IMR-90 (cell line): ENCODE measurements around the gene SSH2. TPM values are rescaled to one million over a fixed set of nuclear protein-coding genes. Genes with fewer than 3 reads are reported as not detected.

Experiments
- ATAC-seq: fragments of 200-7000 bp; cut with Tn5 transposase; 2 replicates; pipeline ENCODE4 v1.9.1; 2020; ENCODE audit warnings: low read depth, mild to moderate bottlenecking, moderate library complexity
- BruUV-seq: library from RNA; stranded (reverse); fragments of 400-500 nt; replicated peaks from 2 replicates; lab custom pipeline; 2021; lab: Mats Ljungman, UMichigan
- CTCF ChIA-PET: fragments of 300-600 bp; formaldehyde crosslinking; extraction: SDS; loops from one replicate; lab custom pipeline; 2021; ENCODE audit warnings: antibody characterized with exemption; lab: Yijun Ruan, JAX
- POLR2A ChIA-PET: fragments of 300-600 bp; sonication (Branson Sonifier 250); formaldehyde crosslinking; loops from one replicate; lab custom pipeline; 2022; ENCODE audit warnings: antibody characterized with exemption; ENCODE audit not compliant: unreplicated experiment; lab: Charles Lee
- DNase-seq: peaks from one replicate; pipeline ENCODE4 v3.0.0; 2013
- H2AFZ ChIP-seq: replicated peaks from 2 replicates; pipeline ENCODE3; 2013; ENCODE audit warnings: low read length, mild to moderate bottlenecking; ENCODE audit not compliant: poor library complexity
- H2AK5ac ChIP-seq: 2 replicates; pipeline ENCODE4 v1.6.1; 2013; ENCODE audit warnings: low read depth, low read length, inconsistent platforms
- H2AK9ac ChIP-seq: replicated peaks from 2 replicates; pipeline ENCODE3; 2013; ENCODE audit warnings: mild to moderate bottlenecking, low read depth, low read length, moderate library complexity; ENCODE audit not compliant: poor library complexity
- H2BK120ac ChIP-seq: 2 replicates; pipeline ENCODE4 v1.6.1; 2013; ENCODE audit warnings: low read depth, low read length, inconsistent platforms
- H2BK15ac ChIP-seq: 3 replicates; pipeline ENCODE4 v1.6.1; 2013; ENCODE audit warnings: low read depth, low read length, inconsistent platforms
- H2BK20ac ChIP-seq: 2 replicates; pipeline ENCODE4 v1.6.1; 2013; ENCODE audit warnings: low read depth, mild to moderate bottlenecking, inconsistent platforms, low read length, moderate library complexity
- H2BK5ac ChIP-seq: 2 replicates; pipeline ENCODE4 v1.6.1; 2013; ENCODE audit warnings: mild to moderate bottlenecking, low read depth, low read length, inconsistent platforms; ENCODE audit not compliant: poor library complexity, severe bottlenecking
- H3K14ac ChIP-seq: replicated peaks from 2 replicates; pipeline ENCODE4 v1.6.1; 2013; ENCODE audit warnings: low read depth, low read length, inconsistent platforms
- H3K18ac ChIP-seq: 2 replicates; pipeline ENCODE4 v1.6.1; 2013; ENCODE audit warnings: low read depth, low read length, control low read depth
- H3K23ac ChIP-seq: 2 replicates; pipeline ENCODE4 v1.6.1; 2013; ENCODE audit warnings: low read depth, low read length, inconsistent platforms
- H3K27ac ChIP-seq: 2 replicates; pipeline ENCODE4 v1.5.1; 2013; ENCODE audit warnings: mild to moderate bottlenecking, control low read depth, low read length; ENCODE audit not compliant: insufficient read depth
- H3K27me3 ChIP-seq: 2 replicates; pipeline ENCODE4 v1.6.1; 2013; ENCODE audit warnings: low read length; ENCODE audit not compliant: control insufficient read depth, insufficient read depth
- H3K36me3 ChIP-seq: 2 replicates; pipeline ENCODE4 v1.6.1; 2013; ENCODE audit warnings: low read length, mixed read lengths; ENCODE audit not compliant: control insufficient read depth, insufficient read depth
- H3K4ac ChIP-seq: 2 replicates; pipeline ENCODE4 v1.6.1; 2013; ENCODE audit warnings: low read depth, low read length, inconsistent platforms
- H3K4me1 ChIP-seq: 2 replicates; pipeline ENCODE4 v1.6.1; 2013; ENCODE audit warnings: low read length, mixed read lengths; ENCODE audit not compliant: control insufficient read depth, insufficient read depth
- H3K4me2 ChIP-seq: 2 replicates; pipeline ENCODE4 v1.6.1; 2013; ENCODE audit warnings: low read depth, mild to moderate bottlenecking, control low read depth, low read length, moderate library complexity
- H3K4me3 ChIP-seq: 2 replicates; pipeline ENCODE4 v1.5.1; 2013; ENCODE audit warnings: low read depth, mild to moderate bottlenecking, control low read depth, low read length, moderate library complexity; ENCODE audit not compliant: insufficient read depth
- H3K56ac ChIP-seq: 2 replicates; pipeline ENCODE4 v1.6.1; 2013; ENCODE audit warnings: low read length, inconsistent platforms; ENCODE audit not compliant: insufficient read depth; ENCODE audit errors: extremely low read depth
- H3K79me1 ChIP-seq, 2 experiments: 2 replicates each; pipeline ENCODE4 v1.6.1; 2013; ENCODE audit warnings: low read length in 2 of 2, inconsistent platforms in 1 of 2, low read depth in 1 of 2
- H3K9ac ChIP-seq: 2 replicates; pipeline ENCODE4 v1.6.1; 2013; ENCODE audit warnings: low read depth, low read length, control low read depth
- H3K9me1 ChIP-seq: 2 replicates; pipeline ENCODE4 v1.6.1; 2013; ENCODE audit warnings: low read length, inconsistent platforms; ENCODE audit not compliant: insufficient read depth
- H3K9me3 ChIP-seq: 2 replicates; pipeline ENCODE4 v1.6.1; 2013; ENCODE audit warnings: low read length; ENCODE audit not compliant: control insufficient read depth, insufficient read depth
- H4K20me1 ChIP-seq: 2 replicates; pipeline ENCODE4 v1.6.1; 2013; ENCODE audit warnings: low read length, inconsistent platforms; ENCODE audit not compliant: insufficient read depth
- H4K5ac ChIP-seq: 2 replicates; pipeline ENCODE4 v1.6.1; 2013; ENCODE audit warnings: mild to moderate bottlenecking, low read depth, low read length, control low read depth
- H4K8ac ChIP-seq, 2 experiments: 2 replicates each; pipeline ENCODE4 v1.6.1; 2013; ENCODE audit warnings: low read depth in 2 of 2, low read length in 2 of 2, control low read depth in 1 of 2, inconsistent platforms in 1 of 2
- H4K91ac ChIP-seq: 2 replicates; pipeline ENCODE4 v1.6.1; 2013; ENCODE audit warnings: low read depth, low read length, inconsistent platforms; ENCODE audit not compliant: insufficient read depth
- CHD1 ChIP-seq: IDR thresholded peaks from 2 replicates; pipeline ENCODE4 v1.6.1; 2012; ENCODE audit warnings: low read depth, low read length, improper control_type of control experiment
- ELK1 ChIP-seq: fragments of 150-350 bp; IDR thresholded peaks from 2 replicates; pipeline ENCODE4 v1.6.1; 2016; ENCODE audit warnings: low read depth, mild to moderate bottlenecking, low read length, moderate library complexity, borderline replicate concordance
- FOS ChIP-seq: fragments of 150-350 bp; IDR thresholded peaks from 2 replicates; pipeline ENCODE4 v1.6.1; 2016; ENCODE audit warnings: low read depth, low read length
- MAFK ChIP-seq: IDR thresholded peaks from 2 replicates; pipeline ENCODE4 v1.6.1; 2012; ENCODE audit warnings: low read depth, low read length, improper control_type of control experiment
- MAZ ChIP-seq: IDR thresholded peaks from 2 replicates; pipeline ENCODE4 v1.6.1; 2012; ENCODE audit warnings: low read depth, mild to moderate bottlenecking, low read length, improper control_type of control experiment, moderate library complexity, borderline replicate concordance
- MXI1 ChIP-seq: IDR thresholded peaks from 2 replicates; pipeline ENCODE4 v1.6.1; 2012; ENCODE audit warnings: low read depth, mild to moderate bottlenecking, low read length, moderate library complexity, borderline replicate concordance
- NFE2L2 ChIP-seq: fragments of 150-350 bp; IDR thresholded peaks from 2 replicates; pipeline ENCODE4 v1.6.1; 2016; ENCODE audit warnings: low read depth, mild to moderate bottlenecking, low read length
- POLR2A ChIP-seq: IDR thresholded peaks from 2 replicates; pipeline ENCODE4 v1.6.1; 2012; ENCODE audit warnings: mild to moderate bottlenecking, low read depth, low read length
- RCOR1 ChIP-seq: IDR thresholded peaks from 2 replicates; pipeline ENCODE4 v1.6.1; 2012; ENCODE audit warnings: mild to moderate bottlenecking, low read length, improper control_type of control experiment; ENCODE audit not compliant: insufficient replicate concordance
- RFX5 ChIP-seq: IDR thresholded peaks from 2 replicates; pipeline ENCODE4 v1.8.0; 2012; ENCODE audit warnings: low read depth, mild to moderate bottlenecking, low read length, moderate library complexity
- SMC3 ChIP-seq: fragments of 150-350 bp; IDR thresholded peaks from 2 replicates; pipeline ENCODE4 v1.6.1; 2016; ENCODE audit warnings: low read depth, mild to moderate bottlenecking, antibody characterized with exemption, low read length, moderate library complexity
- USF2 ChIP-seq: fragments of 150-350 bp; IDR thresholded peaks from 2 replicates; pipeline ENCODE4 v1.6.1; 2017; ENCODE audit warnings: mild to moderate bottlenecking, antibody characterized with exemption, low read length, low read depth
- whole genome bisulfite sequencing, 2 experiments: methylation state at CpG; one replicate each; pipeline versions ENCODE4 v1.1.5 to v1.1.7; 2013; ENCODE audit warnings: missing lambda C conversion rate in 2 of 2; ENCODE audit not compliant: insufficient read length in 1 of 2; ENCODE audit errors: extremely low coverage in 2 of 2; 5-methylcytosine and 5-hydroxymethylcytosine counted together
- dilution Hi-C: fragments of 300-500 bp; cut with HindIII; formaldehyde crosslinking; loops from one replicate; pipeline ENCODE4 v1.14.3; 2018; ENCODE audit warnings: low sequenced_read_pairs; ENCODE audit not compliant: unreplicated experiment
- in situ Hi-C: fragments of 300-500 bp; cut with MboI; formaldehyde crosslinking; loops from 3 replicates; pipeline ENCODE4 v1.14.3; 2019; ENCODE audit warnings: low sequenced_read_pairs, inconsistent platforms, mixed read lengths
- intact Hi-C: fragments of 100-400 bp; cut with micrococcal nuclease; formaldehyde crosslinking; loops from 2 replicates; pipeline ENCODE4 v1.10.0; 2022
- polyA plus RNA-seq, 3 experiments: library from polyadenylated mRNA; depleted of rRNA; stranded (reverse); fragments of >200 nt; gene quantifications; 2 replicates each; pipeline ENCODE4 v1.2.3, GENCODE V29; 2012; ENCODE audit warnings: low replicate concordance in 1 of 3
- total RNA-seq: library from RNA; depleted of rRNA; stranded (reverse); fragments of >200 nt; gene quantifications from 2 replicates; pipeline ENCODE4 v1.2.3, GENCODE V29; 2012
- TF ChIP-seq, protein P1 (sequence below): conservative IDR thresholded peaks from 2 replicates; pipeline ENCODE4 v1.5.1; 2012; ENCODE audit warnings: mild to moderate bottlenecking, low read depth, low read length, improper control_type of control experiment

SSH2 gene
- total and polyA plus RNA-seq, 2 of the 4 experiments (the other 2 are of a cell fraction) = 9.3 TPM

DNA sequence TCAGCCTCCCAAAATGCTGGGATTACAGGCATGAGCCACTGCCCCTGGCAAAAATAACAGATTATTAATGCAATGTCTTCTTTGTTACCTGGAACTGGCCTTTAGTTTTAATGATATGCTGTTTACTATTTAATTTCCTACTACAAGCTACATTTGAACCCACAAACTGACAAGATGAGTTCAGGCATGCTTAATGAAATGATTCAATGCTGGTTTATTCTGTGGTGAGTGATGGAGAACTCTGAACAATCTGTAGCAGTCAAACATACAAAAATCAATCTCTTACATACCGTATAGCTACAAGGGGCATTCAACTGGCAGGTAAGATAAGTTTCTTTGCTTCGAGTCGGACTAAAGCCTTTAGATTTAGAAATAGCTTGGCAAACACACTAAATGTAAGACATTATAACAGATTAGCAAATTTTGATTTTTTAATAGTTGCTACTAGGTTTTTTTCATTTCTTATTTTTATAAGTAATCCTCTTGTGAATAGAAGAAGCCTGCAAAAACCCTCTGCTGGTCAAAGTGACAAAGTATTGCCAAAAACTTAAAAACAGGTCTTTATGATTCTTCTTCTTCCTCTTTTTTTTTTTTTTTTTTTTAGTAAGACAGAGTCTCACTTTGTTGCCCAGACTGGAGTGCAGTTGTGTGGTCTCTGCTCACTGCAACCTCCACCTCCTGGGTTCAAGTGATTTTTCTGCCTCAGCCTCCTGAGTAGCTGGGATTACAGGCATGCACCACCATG, 138.5 kb downstream of the SSH2 start:
- no peak overlapping the region for H4K8ac ChIP-seq
- H2BK15ac ChIP-seq = no peak overlapping the region
- WGBS, 2 experiments = no CpG with 5 or more reads among the region's 3 CpGs
- H4K20me1 ChIP-seq = no peaks in the 10 kb centered on the region
- H3K4me2 ChIP-seq = no peak overlapping the region
- BruUV-seq = no TSS peak
- TF ChIP-seq MXI1 (no peak), CHD1 (no peak), RCOR1 (no peak), USF2 (no peak), ELK1 (no peak), RFX5 (no peak), FOS (no peak), POLR2A (no peak), MAZ (no peak), MAFK (no peak), NFE2L2 (no peak), SMC3 (no peak)
- TF ChIP-seq, protein P1, sequence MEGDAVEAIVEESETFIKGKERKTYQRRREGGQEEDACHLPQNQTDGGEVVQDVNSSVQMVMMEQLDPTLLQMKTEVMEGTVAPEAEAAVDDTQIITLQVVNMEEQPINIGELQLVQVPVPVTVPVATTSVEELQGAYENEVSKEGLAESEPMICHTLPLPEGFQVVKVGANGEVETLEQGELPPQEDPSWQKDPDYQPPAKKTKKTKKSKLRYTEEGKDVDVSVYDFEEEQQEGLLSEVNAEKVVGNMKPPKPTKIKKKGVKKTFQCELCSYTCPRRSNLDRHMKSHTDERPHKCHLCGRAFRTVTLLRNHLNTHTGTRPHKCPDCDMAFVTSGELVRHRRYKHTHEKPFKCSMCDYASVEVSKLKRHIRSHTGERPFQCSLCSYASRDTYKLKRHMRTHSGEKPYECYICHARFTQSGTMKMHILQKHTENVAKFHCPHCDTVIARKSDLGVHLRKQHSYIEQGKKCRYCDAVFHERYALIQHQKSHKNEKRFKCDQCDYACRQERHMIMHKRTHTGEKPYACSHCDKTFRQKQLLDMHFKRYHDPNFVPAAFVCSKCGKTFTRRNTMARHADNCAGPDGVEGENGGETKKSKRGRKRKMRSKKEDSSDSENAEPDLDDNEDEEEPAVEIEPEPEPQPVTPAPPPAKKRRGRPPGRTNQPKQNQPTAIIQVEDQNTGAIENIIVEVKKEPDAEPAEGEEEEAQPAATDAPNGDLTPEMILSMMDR = no peak
- H3K79me1 ChIP-seq = peaks cover 0 to 4% of the 10 kb centered on the region in 2 experiments; a peak in 1 of 4 replicates
- H3K36me3 ChIP-seq = no peaks in the 10 kb centered on the region
- no peak overlapping the region for H3K23ac ChIP-seq
- H3K4me3 ChIP-seq = no peak overlapping the region
- no peak for ATAC-seq
- no peak overlapping the region for H2BK120ac ChIP-seq
- in situ Hi-C loops (no loop called here), dilution Hi-C loops (no loop called here), intact Hi-C loops (no loop called here)
- no peak for DNase-seq
- H3K14ac ChIP-seq = no peak overlapping the region
- H3K9me1 ChIP-seq = no peaks in the 10 kb centered on the region; the same call in 1 of the 2 replicates
- H3K9me3 ChIP-seq = no peaks in the 10 kb centered on the region
- H3K56ac ChIP-seq = no peak overlapping the region
- H2AK5ac ChIP-seq = no peak overlapping the region
- no peak overlapping the region for H2BK20ac ChIP-seq
- no peak overlapping the region for H4K5ac ChIP-seq
- peaks cover 2% of the 10 kb centered on the region; the same call in 1 of the 2 replicates for H3K4me1 ChIP-seq
- CTCF ChIA-PET = no interaction called here
- H4K91ac ChIP-seq = no peak overlapping the region
- H2BK5ac ChIP-seq = no peak overlapping the region
- no peak overlapping the region for H3K4ac ChIP-seq
- H3K9ac ChIP-seq = no peak overlapping the region
- H3K27me3 ChIP-seq = no peaks in the 10 kb centered on the region
- no peak overlapping the region for H3K18ac ChIP-seq
- H2AFZ ChIP-seq = no peak overlapping the region
- H3K27ac ChIP-seq = no peak overlapping the region
- no peak overlapping the region for H2AK9ac ChIP-seq
- POLR2A ChIA-PET = interaction anchor here (0.6 kb wide), 1 partner anchor 12 kb away, joined by 3 read pairs; no protein-coding TSS in a partner anchor
